Calu3 (cell line): ENCODE measurements around the gene GRIK4. TPM values are rescaled to one million over a fixed set of nuclear protein-coding genes. Genes with fewer than 3 reads are reported as not detected.

Experiments used
- BruUV-seq: library from RNA; stranded (reverse); fragments of 400-500 nt; replicated peaks from 2 replicates; lab custom pipeline; 2021; lab: Mats Ljungman, UMichigan
- CTCF ChIA-PET: fragments of 300-600 bp; sonication (Branson Sonifier 250); formaldehyde crosslinking; loops from one replicate; lab custom pipeline; 2022; ENCODE audit warnings: antibody characterized with exemption; lab: Charles Lee
- DNase-seq: peaks from one replicate; pipeline ENCODE4 v3.0.0; 2022
- H3K27ac Mint-ChIP-seq: one replicate; pipeline ENCODE4 v1.8.0; 2022; ENCODE audit warnings: mixed read lengths; ENCODE audit not compliant: unreplicated experiment
- H3K27me3 Mint-ChIP-seq: one replicate; pipeline ENCODE4 v1.8.0; 2022; ENCODE audit warnings: mixed read lengths; ENCODE audit not compliant: unreplicated experiment
- H3K36me3 Mint-ChIP-seq: one replicate; pipeline ENCODE4 v1.8.0; 2022; ENCODE audit warnings: mild to moderate bottlenecking, moderate library complexity, mixed read lengths; ENCODE audit not compliant: insufficient read depth, unreplicated experiment
- H3K4me1 Mint-ChIP-seq: one replicate; pipeline ENCODE4 v1.8.0; 2022; ENCODE audit warnings: mild to moderate bottlenecking, low read depth, mixed read lengths; ENCODE audit not compliant: unreplicated experiment
- H3K4me3 Mint-ChIP-seq: one replicate; pipeline ENCODE4 v1.8.0; 2022; ENCODE audit warnings: mild to moderate bottlenecking, low read depth, moderate library complexity, mixed read lengths; ENCODE audit not compliant: unreplicated experiment
- H3K9me3 Mint-ChIP-seq: one replicate; pipeline ENCODE4 v1.8.0; 2022; ENCODE audit warnings: low read depth, mixed read lengths; ENCODE audit not compliant: unreplicated experiment
- intact Hi-C: fragments of 100-400 bp; cut with micrococcal nuclease; formaldehyde crosslinking; loops from one replicate; pipeline ENCODE4 v1.10.0; 2022; ENCODE audit not compliant: unreplicated experiment
- total RNA-seq: library from RNA; stranded (reverse); gene quantifications from 2 replicates; pipeline ENCODE4 v1.2.3, GENCODE V29; 2022
- TF ChIP-seq, protein P1 (sequence below): fragments of 200-600 bp; IDR thresholded peaks from one replicate; pipeline ENCODE4 v1.8.0; 2022; ENCODE audit warnings: antibody characterized with exemption; ENCODE audit not compliant: unreplicated experiment

Gene GRIK4
- total RNA-seq, 1 experiment from 2014 or later: not detected

DNA sequence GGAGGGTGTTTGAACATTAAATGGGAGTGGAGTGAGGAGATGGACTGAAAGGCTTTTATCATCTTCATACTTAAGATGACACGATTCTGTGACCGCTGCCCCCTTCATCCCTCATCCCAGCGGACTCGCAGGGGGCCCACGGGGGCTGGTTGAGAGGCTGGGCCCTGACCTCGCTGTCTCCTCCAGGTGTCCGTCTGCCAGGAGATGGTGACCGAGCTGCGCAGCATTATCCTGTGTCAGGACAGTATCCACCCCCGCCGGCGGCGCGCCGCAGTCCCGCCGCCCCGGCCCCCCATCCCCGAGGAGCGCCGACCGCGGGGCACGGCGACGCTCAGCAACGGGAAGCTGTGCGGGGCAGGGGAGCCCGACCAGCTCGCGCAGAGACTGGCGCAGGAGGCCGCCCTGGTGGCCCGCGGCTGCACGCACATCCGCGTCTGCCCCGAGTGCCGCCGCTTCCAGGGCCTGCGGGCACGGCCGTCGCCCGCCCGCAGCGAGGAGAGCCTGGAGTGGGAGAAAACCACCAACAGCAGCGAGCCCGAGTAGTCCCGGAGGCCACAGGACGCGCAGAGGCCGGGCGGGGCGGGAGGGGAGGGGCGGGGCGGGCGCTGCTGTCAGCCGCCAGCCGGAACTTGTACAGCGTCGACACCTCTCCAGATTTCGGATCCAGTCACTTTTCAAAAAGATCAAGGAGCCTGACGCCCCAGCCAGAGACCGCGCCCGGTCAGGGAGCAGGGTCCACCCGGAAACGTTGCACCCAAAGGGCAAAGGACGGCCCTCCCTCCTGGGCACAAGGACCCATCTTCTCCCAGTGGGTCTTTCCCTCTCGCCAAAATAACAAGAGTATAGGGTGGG is 474.4 kb downstream of the GRIK4 start:
- peak; percentile 28 for DNase-seq
- TF ChIP-seq, protein P1, sequence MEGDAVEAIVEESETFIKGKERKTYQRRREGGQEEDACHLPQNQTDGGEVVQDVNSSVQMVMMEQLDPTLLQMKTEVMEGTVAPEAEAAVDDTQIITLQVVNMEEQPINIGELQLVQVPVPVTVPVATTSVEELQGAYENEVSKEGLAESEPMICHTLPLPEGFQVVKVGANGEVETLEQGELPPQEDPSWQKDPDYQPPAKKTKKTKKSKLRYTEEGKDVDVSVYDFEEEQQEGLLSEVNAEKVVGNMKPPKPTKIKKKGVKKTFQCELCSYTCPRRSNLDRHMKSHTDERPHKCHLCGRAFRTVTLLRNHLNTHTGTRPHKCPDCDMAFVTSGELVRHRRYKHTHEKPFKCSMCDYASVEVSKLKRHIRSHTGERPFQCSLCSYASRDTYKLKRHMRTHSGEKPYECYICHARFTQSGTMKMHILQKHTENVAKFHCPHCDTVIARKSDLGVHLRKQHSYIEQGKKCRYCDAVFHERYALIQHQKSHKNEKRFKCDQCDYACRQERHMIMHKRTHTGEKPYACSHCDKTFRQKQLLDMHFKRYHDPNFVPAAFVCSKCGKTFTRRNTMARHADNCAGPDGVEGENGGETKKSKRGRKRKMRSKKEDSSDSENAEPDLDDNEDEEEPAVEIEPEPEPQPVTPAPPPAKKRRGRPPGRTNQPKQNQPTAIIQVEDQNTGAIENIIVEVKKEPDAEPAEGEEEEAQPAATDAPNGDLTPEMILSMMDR: no peak
- H3K4me1 Mint-ChIP-seq: no peaks in the 10 kb centered on the region
- peaks cover 28% of the 10 kb centered on the region for H3K27me3 Mint-ChIP-seq
- H3K9me3 Mint-ChIP-seq: no peaks in the 10 kb centered on the region
- intact Hi-C loops: no loop called here
- no peaks in the 10 kb centered on the region for H3K36me3 Mint-ChIP-seq
- BruUV-seq: no TSS peak
- no peak overlapping the region for H3K27ac Mint-ChIP-seq
- CTCF ChIA-PET: interaction anchor here (0.6 to 0.7 kb wide), 2 partner anchors 44 to 125 kb away, joined by 4 to 5 read pairs; no protein-coding TSS in a partner anchor
- H3K4me3 Mint-ChIP-seq: peak overlapping the region; percentile 51

- no peaks in the 10 kb centered on the region for H3K9me3 Mint-ChIP-seq
- TF ChIP-seq, protein P1: no peak
- intact Hi-C loops: no loop called here
- BruUV-seq: no TSS peak
- DNase-seq: no peak
- H3K27ac Mint-ChIP-seq: no peak overlapping the region
- CTCF ChIA-PET: no interaction called here
- H3K4me1 Mint-ChIP-seq: no peaks in the 10 kb centered on the region
- no peak overlapping the region for H3K4me3 Mint-ChIP-seq
- H3K27me3 Mint-ChIP-seq: peaks cover 6% of the 10 kb centered on the region
- H3K36me3 Mint-ChIP-seq: no peaks in the 10 kb centered on the region
These were observed 477.1 kb downstream of the GRIK4 start for GRCh38 chr11:120988603-120989002.

DNA sequence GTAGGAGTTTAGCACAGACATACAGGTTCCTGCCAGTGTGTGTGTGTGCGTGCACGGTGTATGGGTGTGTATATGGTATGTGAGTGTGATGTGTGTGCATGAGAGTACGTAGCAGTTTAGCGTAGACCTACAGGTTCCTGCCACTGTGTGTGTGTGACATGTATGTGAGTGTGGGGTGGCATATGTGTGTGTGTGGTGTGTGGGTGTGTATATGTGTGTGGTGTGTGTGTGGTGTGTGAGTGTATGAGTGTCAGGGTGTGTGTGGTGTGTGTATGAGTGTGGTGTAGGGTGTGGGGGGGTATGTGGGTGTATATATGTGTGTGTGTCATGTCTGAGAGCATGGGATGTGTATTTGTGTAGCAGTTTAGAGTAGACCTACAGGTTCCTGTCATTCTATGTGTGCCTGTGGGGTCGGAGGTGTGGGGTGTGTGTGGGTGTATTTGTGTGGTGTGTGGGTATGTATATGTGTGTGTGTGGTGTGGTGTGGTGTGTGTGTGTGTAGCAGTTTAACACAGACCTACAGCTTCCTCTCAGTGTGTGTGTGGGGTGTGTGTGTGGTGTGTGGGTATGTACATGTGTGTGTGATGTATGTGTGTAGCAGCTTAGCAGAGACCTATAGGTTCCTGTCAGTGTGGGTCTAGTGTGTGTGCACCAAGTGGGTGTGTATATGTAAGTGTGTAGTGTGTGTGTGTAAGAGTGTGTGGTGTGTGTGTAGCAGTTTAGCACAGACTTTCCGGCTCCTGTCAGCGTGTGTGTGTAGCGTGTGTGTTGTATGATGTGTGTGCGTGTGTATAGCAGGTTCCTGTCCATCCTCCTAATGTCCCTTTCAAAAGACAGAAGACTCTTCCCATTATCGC is 480.5 kb downstream of the GRIK4 start:
- intact Hi-C loops: no loop called here
- TF ChIP-seq, protein P1: no peak
- no peak for DNase-seq
- Mint-ChIP-seq H3K4me3 (no peak overlapping the region), H3K27ac (no peak overlapping the region), H3K36me3 (no peaks in the 10 kb centered on the region), H3K4me1 (no peaks in the 10 kb centered on the region), H3K9me3 (no peaks in the 10 kb centered on the region), H3K27me3 (no peaks in the 10 kb centered on the region)
- CTCF ChIA-PET: no interaction called here
- BruUV-seq: no TSS peak

DNA sequence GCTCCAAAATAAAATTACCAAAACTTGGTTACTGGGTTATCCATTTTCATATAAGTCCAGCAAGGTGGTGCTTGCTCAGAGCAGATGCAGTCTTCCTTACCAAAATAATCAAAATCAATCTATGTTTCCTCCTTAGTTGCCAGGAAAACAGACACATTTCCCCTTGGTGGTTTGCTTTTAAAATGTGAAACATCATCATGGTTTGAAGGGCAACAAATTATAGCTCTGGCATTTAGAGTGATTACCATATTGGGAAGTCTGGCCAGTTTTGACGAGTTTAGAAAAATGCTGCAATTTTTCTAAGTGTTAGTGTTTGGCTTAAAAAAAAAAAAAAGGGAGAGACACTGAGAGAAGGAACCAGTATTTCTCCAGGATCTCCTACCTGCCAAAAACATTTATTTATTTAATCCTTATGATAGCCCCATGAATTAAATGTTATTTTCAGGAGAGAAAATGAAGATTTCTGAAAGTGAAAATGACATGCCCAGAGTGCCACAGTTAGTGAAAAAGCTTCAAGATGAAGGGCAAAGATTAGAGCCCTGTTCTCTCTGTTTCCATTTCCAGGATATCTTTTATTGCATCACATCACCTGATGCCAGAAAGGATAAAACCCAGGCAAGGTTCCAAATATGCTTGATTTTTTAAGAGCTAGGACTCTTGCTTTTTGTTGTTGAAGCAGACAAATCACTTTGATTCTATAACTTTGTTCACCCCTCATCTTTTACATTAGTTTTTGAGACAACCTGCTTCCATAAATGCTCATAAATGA is 482.7 kb downstream of the GRIK4 start:
- BruUV-seq: no TSS peak
- TF ChIP-seq, protein P1: no peak
- intact Hi-C loops: no loop called here
- Mint-ChIP-seq H3K9me3 (no peaks in the 10 kb centered on the region), H3K4me1 (no peaks in the 10 kb centered on the region), H3K4me3 (no peak overlapping the region), H3K27me3 (no peaks in the 10 kb centered on the region), H3K36me3 (no peaks in the 10 kb centered on the region), H3K27ac (no peak overlapping the region)
- CTCF ChIA-PET: no interaction called here
- no peak for DNase-seq
